B cell (primary cell): ENCODE data around the gene PAN3. TPM values are rescaled to one million over a fixed set of nuclear protein-coding genes. Genes with fewer than 3 reads are reported as not detected.

Experiments
- ATAC-seq: fragments of 200-7000 bp; cut with Tn5 transposase; one replicate; pipeline ENCODE4 v1.10.0; 2021; ENCODE audit warnings: low read depth, mild to moderate bottlenecking, moderate number of reproducible peaks, moderate library complexity
- CTCF ChIA-PET: fragments of 350-600 bp; sonication (Branson Sonifier 250); formaldehyde crosslinking; loops from one replicate; lab custom pipeline; 2021; ENCODE audit warnings: antibody characterized with exemption, inconsistent platforms; lab: Charles Lee
- POLR2A ChIA-PET: fragments of 350-600 bp; sonication (Branson Sonifier 250); formaldehyde crosslinking; loops from one replicate; lab custom pipeline; 2021; ENCODE audit warnings: antibody characterized with exemption; lab: Charles Lee
- DNase-seq: peaks from one replicate; pipeline ENCODE4 v3.0.0; 2013
- H2AFZ ChIP-seq: 2 replicates; pipeline ENCODE4 v1.6.1; 2012; ENCODE audit warnings: mild to moderate bottlenecking, low read depth, low read length; ENCODE audit not compliant: insufficient read depth, poor library complexity, severe bottlenecking
- H3K27ac ChIP-seq, 2 donors: 1 replicate in 1 of 2; 2 replicates in 1 of 2; pipeline ENCODE4 v1.5.1; 2012 to 2013; ENCODE audit warnings: low read length in 2 of 2, mild to moderate bottlenecking in 2 of 2, moderate library complexity in 1 of 2
- H3K27me3 ChIP-seq, 4 experiments: fragments of 200-600 bp in 1 of 4; sonication (generic) in 1 of 4; replicated peaks in 1 of 4; 1 replicate in 2 of 4; 2 replicates in 2 of 4; pipeline versions ENCODE4 v1.6.1 to v1.7.0; 2013 to 2016; ENCODE audit warnings: low read length in 3 of 4, mild to moderate bottlenecking in 2 of 4, mixed read lengths in 1 of 4, moderate library complexity in 1 of 4; ENCODE audit not compliant: insufficient read depth in 4 of 4, control insufficient read depth in 3 of 4; ENCODE audit errors: control extremely low read depth in 1 of 4
- H3K36me3 ChIP-seq, 2 experiments: replicated peaks in 1 of 2; 1 replicate in 1 of 2; 2 replicates in 1 of 2; pipeline versions ENCODE4 v1.6.1 to v1.7.1; 2013; ENCODE audit warnings: low read length in 1 of 2; ENCODE audit not compliant: insufficient read depth in 2 of 2, control insufficient read depth in 1 of 2; ENCODE audit errors: control extremely low read depth in 1 of 2, extremely low read depth in 1 of 2
- H3K4me1 ChIP-seq, 2 donors: fragments of 200-600 bp in 1 of 2; sonication (generic) in 1 of 2; 1 replicate in 1 of 2; 2 replicates in 1 of 2; pipeline versions ENCODE4 v1.5.1 to v1.6.1; 2013 to 2017; ENCODE audit warnings: low read length in 2 of 2; ENCODE audit not compliant: control insufficient read depth in 2 of 2, insufficient read depth in 2 of 2
- H3K4me2 ChIP-seq: replicated peaks from 2 replicates; pipeline ENCODE3; 2012; ENCODE audit warnings: mild to moderate bottlenecking, low read depth, low read length; ENCODE audit not compliant: poor library complexity, severe bottlenecking
- H3K4me3 ChIP-seq, 5 experiments: fragments of 200-600 bp in 1 of 5; sonication (generic) in 1 of 5; 1 replicate in 3 of 5; 2 replicates in 2 of 5; pipeline versions ENCODE4 v1.5.1 to v1.7.0; 2011 to 2016; ENCODE audit warnings: low read length in 4 of 5, mild to moderate bottlenecking in 4 of 5, low read depth in 2 of 5, control low read depth in 1 of 5, moderate library complexity in 1 of 5; ENCODE audit not compliant: insufficient read depth in 1 of 5; ENCODE audit errors: control extremely low read depth in 1 of 5, extremely low read depth in 1 of 5
- H3K79me2 ChIP-seq: fragments of 200-600 bp; sonication (generic); one replicate; pipeline ENCODE4 v1.6.0; 2016; ENCODE audit warnings: low read length; ENCODE audit not compliant: control insufficient read depth, insufficient read depth
- H3K9ac ChIP-seq: fragments of 200-600 bp; sonication (generic); 2 replicates; pipeline ENCODE4 v1.6.1; 2017; ENCODE audit warnings: mild to moderate bottlenecking, low read length, moderate library complexity
- H3K9me3 ChIP-seq, 3 donors: one replicate each; pipeline versions ENCODE4 v1.6.1 to v1.7.1; 2013; ENCODE audit warnings: low read length in 2 of 3; ENCODE audit not compliant: control insufficient read depth in 2 of 3, insufficient read depth in 1 of 3; ENCODE audit errors: control extremely low read depth in 1 of 3
- H4K20me1 ChIP-seq: 2 replicates; pipeline ENCODE4 v1.6.0; 2012; ENCODE audit warnings: mild to moderate bottlenecking, low read length; ENCODE audit not compliant: insufficient read depth, control insufficient read depth, poor library complexity, severe bottlenecking
- H3K27ac Mint-ChIP-seq: one replicate; pipeline ENCODE4 v1.8.0; 2021; ENCODE audit warnings: mixed read lengths
- H3K27me3 Mint-ChIP-seq: one replicate; pipeline ENCODE4 v1.8.0; 2021; ENCODE audit warnings: mixed read lengths
- H3K4me1 Mint-ChIP-seq: one replicate; pipeline ENCODE4 v1.8.0; 2021; ENCODE audit warnings: mixed read lengths
- H3K4me3 Mint-ChIP-seq: one replicate; pipeline ENCODE4 v1.8.0; 2021; ENCODE audit warnings: mixed read lengths
- H3K9me3 Mint-ChIP-seq: one replicate; pipeline ENCODE4 v1.8.0; 2022; ENCODE audit warnings: mixed read lengths; ENCODE audit not compliant: insufficient read depth
- EZH2 ChIP-seq: IDR thresholded peaks from 2 replicates; pipeline ENCODE4 v1.6.1; 2012; ENCODE audit warnings: borderline replicate concordance, low read depth, mild to moderate bottlenecking, moderate library complexity, low read length; ENCODE audit not compliant: insufficient read depth, poor library complexity, severe bottlenecking
- WGBS: methylation state at CpG from one replicate; pipeline ENCODE4 v1.1.5; 2013; ENCODE audit warnings: missing lambda C conversion rate; ENCODE audit not compliant: insufficient coverage; 5-methylcytosine and 5-hydroxymethylcytosine counted together
- intact Hi-C: fragments of 100-400 bp; cut with micrococcal nuclease; formaldehyde crosslinking; loops from one replicate; pipeline ENCODE4 v1.10.0; 2022
- polyA plus RNA-seq: library from polyadenylated mRNA; depleted of rRNA; stranded (reverse); fragments of >200 nt; gene quantifications from 2 replicates; pipeline ENCODE4 v1.2.3, GENCODE V29; 2012
- total RNA-seq, 2 donors: library from RNA; stranded (reverse); fragments of 120-200 nt in 1 of 2; gene quantifications; 1 replicate in 1 of 2; 2 replicates in 1 of 2; pipeline versions ENCODE4 v1.2.3 to v1.2.4, GENCODE V29; 2013 to 2022
- TF ChIP-seq, protein P1 (sequence below): fragments of 200-600 bp; IDR thresholded peaks from one replicate; pipeline ENCODE4 v1.8.0; 2022; ENCODE audit warnings: antibody characterized with exemption, mild to moderate bottlenecking

PAN3 gene
- total and polyA plus RNA-seq, 2 donors (not counting 1 experiment from before 2014, with no cell fraction given), result 23.4 to 117 TPM

GRCh38 chr13:28286263-28286662 is 147.9 kb downstream of the PAN3 start:
- Histone ChIP-seq H3K36me3 (peaks cover 19 to 46% of the 10 kb centered on the region in 2 experiments), H3K79me2 (no peaks in the 10 kb centered on the region), H3K9me3 (no peaks in the 10 kb centered on the region), H3K4me3 (no peak overlapping the region), H3K4me1 (no peaks in the 10 kb centered on the region), H3K27ac (no peak overlapping the region), H4K20me1 (no peaks in the 10 kb centered on the region), H3K4me2 (no peak overlapping the region), H3K27me3 (no peaks in the 10 kb centered on the region), H3K9ac (no peak overlapping the region), H2AFZ (no peak overlapping the region)
- intact Hi-C loops, result no loop called here
- ATAC-seq (no peak), DNase-seq (no peak)
- TF ChIP-seq, protein P1, sequence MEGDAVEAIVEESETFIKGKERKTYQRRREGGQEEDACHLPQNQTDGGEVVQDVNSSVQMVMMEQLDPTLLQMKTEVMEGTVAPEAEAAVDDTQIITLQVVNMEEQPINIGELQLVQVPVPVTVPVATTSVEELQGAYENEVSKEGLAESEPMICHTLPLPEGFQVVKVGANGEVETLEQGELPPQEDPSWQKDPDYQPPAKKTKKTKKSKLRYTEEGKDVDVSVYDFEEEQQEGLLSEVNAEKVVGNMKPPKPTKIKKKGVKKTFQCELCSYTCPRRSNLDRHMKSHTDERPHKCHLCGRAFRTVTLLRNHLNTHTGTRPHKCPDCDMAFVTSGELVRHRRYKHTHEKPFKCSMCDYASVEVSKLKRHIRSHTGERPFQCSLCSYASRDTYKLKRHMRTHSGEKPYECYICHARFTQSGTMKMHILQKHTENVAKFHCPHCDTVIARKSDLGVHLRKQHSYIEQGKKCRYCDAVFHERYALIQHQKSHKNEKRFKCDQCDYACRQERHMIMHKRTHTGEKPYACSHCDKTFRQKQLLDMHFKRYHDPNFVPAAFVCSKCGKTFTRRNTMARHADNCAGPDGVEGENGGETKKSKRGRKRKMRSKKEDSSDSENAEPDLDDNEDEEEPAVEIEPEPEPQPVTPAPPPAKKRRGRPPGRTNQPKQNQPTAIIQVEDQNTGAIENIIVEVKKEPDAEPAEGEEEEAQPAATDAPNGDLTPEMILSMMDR, result no peak
- TF ChIP-seq EZH2, result no peak
- ChIA-PET POLR2A (no interaction called here), CTCF (interaction anchor here (0.9 kb wide), 1 partner anchor 13 kb away, joined by 3 read pairs; no protein-coding TSS in a partner anchor)
- H3K4me3 Mint-ChIP-seq, result no peak overlapping the region
- no peak overlapping the region for H3K27ac Mint-ChIP-seq
- no peaks in the 10 kb centered on the region for H3K27me3 Mint-ChIP-seq
- no peaks in the 10 kb centered on the region for H3K9me3 Mint-ChIP-seq
- WGBS, result no CpG with 5 or more reads among the region's 1 CpG
- no peaks in the 10 kb centered on the region for H3K4me1 Mint-ChIP-seq

DNA sequence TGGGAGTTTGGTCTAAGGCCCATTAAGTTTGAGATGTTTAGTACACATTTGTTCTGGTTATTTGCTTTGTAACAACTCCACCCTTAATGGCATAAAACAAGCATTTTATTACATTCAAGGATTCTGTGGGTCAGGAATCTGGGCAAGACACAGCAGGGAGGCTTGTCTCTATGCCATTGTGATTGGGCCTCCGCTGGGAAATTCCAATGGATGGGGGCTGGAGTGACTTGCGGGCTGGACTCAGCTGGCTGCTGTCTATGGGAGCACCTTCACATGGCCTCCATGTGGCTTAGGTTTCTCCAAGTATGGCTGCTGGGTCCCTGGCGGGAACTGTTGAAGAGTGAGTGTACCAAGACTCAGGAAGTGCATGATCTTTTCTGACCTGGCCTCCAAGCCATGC is 159.0 kb downstream of the PAN3 start:
- no peak overlapping the region for H3K27ac ChIP-seq
- H3K27me3 ChIP-seq, result no peaks in the 10 kb centered on the region
- no peak overlapping the region for H3K4me2 ChIP-seq
- no peaks in the 10 kb centered on the region for H3K79me2 ChIP-seq
- Mint-ChIP-seq H3K4me3 (no peak overlapping the region), H3K4me1 (peaks cover 1% of the 10 kb centered on the region), H3K9me3 (no peaks in the 10 kb centered on the region), H3K27me3 (no peaks in the 10 kb centered on the region), H3K27ac (no peak overlapping the region)
- no peaks in the 10 kb centered on the region for H3K4me1 ChIP-seq
- 93% methylated on average over 3 of the region's 3 CpGs for WGBS
- ChIA-PET POLR2A (no interaction called here), CTCF (no interaction called here)
- H3K9me3 ChIP-seq, result no peaks in the 10 kb centered on the region
- DNase-seq (no peak), ATAC-seq (no peak)
- no peak overlapping the region for H3K9ac ChIP-seq
- TF ChIP-seq, protein P1, result no peak
- no peak for TF ChIP-seq EZH2
- H2AFZ ChIP-seq, result no peak overlapping the region
- no peaks in the 10 kb centered on the region for H4K20me1 ChIP-seq
- intact Hi-C loops, result no loop called here
- H3K4me3 ChIP-seq, result no peak overlapping the region
- H3K36me3 ChIP-seq, result peaks cover 9 to 16% of the 10 kb centered on the region in 2 experiments
